ENCODE measurements around the gene SPO11.

The SPO11 gene

DNA sequence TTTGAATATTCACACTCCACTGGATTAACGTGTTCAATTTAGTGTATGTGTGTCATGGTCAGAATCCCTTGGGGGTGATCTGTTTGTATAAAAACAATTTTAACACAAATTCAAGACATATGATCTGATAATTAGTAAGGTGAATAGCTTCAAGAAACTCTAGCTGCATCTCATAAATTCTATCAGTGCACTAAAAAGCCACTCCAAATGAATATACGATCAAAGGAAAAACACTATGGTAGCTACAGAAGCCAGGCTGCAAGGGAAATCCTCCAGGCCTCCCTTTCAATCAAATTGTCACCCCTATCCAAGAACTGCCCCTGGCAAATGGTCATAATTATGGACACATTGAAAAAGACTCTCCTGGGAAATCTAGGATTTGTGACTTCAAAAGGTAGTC lies 12.1 kb downstream of the SPO11 start:
- TF ChIP-seq GATA2 (IDR thresholded peaks at IDR 0.05; ENCODE audit: low read depth, low read length): no peak

DNA sequence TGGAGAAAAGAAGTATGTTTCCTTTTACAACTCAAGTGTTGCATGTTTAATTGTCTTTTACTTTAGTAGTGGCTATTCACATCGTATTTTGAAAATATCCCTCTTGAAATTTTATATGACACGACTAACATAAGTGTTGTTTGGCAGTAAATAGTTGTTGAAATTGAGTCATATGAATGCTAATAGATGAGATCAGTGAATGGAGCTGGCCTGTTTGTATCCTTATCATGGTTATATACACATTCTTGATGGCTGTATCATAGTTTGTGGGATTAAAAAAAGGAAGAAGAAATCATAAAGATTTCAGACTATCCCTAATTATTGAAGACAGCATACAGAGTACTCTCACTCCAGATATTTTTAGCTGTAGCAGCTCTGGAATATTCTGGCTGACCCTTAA lies 13.2 kb downstream of the SPO11 start:
- TF ChIP-seq GATA3 (IDR thresholded peaks at IDR 0.05; ENCODE audit: low read depth, low read length): no peak
- no peak for TF ChIP-seq GATA2 (IDR thresholded peaks at IDR 0.05; ENCODE audit: low read depth, low read length)

GRCh38 chr20:57346477-57346876 lies 16.9 kb downstream of the SPO11 start:
- no peak for TF ChIP-seq GATA2 (IDR thresholded peaks at IDR 0.05; ENCODE audit: low read depth, low read length)
- TF ChIP-seq GATA3 (IDR thresholded peaks at IDR 0.05; ENCODE audit: low read depth, low read length): no peak

DNA sequence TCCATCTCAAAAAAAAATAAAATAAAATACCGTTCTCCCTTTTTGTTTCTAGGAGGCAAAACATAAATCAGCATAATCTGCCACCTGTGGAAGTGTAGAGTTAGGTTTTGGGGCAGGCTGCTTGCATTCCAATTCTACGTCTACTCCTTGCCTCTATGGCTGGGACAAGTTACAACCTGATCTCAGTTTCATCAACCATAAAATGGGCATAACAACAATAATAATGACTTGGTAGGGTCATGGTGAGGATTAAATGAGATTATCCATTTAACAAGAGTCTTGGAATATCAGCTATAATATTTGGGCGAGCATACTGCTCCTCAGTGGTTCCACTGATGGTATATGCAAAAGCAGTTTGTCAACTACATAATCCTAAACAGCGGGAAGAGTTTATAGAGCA lies 17.8 kb downstream of the SPO11 start:
- TF ChIP-seq GATA3 (IDR thresholded peaks at IDR 0.05; ENCODE audit: low read depth, low read length) (no peak), GATA2 (IDR thresholded peaks at IDR 0.05; ENCODE audit: low read depth, low read length) (no peak)

- TF ChIP-seq GATA2 (IDR thresholded peaks at IDR 0.05; ENCODE audit: low read depth, low read length) (no peak), GATA3 (IDR thresholded peaks at IDR 0.05; ENCODE audit: low read depth, low read length) (no peak)
Measured at GRCh38 chr20:57350081-57350710, 20.6 kb downstream of the SPO11 start.

DNA sequence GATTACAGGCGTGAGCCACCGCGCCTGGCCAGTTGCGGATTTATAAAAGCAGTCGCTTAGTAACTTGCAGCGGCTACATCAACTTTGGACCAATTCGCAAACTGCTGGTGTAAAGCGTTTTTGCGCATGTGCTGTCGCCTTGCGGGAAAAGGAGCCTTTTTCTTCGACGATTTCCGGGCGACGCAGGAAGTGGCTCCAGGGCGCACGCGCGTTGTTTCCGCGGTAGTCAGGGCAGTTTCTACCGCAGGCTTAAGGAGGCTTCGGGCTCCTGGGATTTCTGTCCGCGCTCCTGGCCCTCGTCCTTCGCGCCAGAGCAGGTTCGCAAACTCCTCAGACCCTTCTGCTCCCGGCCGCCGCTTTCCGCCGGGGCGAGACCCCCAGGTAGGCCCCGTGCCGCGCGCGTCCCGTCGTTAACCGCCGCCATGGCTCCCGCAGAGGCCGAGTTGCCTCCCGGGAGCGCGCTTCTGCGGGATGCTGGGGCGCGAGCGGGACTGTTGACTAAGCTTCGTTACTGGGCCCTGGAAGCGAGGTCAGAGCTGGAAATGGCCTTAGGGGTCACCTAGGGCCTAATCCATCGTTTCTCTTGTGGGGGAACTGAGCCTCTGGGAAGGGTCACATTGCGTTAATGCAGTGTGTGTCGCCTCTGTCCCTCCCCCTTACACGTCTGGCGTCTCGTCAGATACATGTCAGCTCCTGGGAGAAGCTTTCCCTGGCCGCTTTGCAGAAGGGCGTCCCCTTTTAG lies 21.6 kb downstream of the SPO11 start, which contains the start of gene RAE1:
Gene RAE1 (plus strand): TSS at position 214 of the 742 bp plus-strand sequence. CDS start 2,784 bp downstream, outside the sequence.
- TF ChIP-seq GATA3 (IDR thresholded peaks at IDR 0.05; ENCODE audit: low read depth, low read length) (no peak), GATA2 (IDR thresholded peaks at IDR 0.05; ENCODE audit: low read depth, low read length) (no peak)

DNA sequence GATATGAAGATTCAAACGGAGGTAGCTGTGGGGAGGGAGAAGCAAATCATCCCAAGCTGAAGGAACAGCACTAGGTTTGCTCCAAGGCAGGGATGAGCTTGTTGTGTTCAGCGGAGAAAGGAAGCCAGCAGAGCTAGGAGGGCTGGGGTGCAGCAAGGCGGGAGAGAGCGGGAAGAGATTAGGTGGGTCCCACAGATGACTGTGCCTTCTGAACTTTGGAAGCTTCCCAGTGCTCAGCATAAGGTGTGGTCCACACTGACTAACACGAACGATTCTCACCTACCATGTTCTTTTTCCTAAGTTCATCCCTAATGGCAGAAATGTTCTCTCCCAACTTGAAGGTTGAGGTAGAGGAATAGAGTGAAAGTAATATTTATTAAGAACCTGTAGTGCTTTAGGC lies 22.7 kb downstream of the SPO11 start:
- no peak for TF ChIP-seq GATA2 (IDR thresholded peaks at IDR 0.05; ENCODE audit: low read depth, low read length)
- TF ChIP-seq GATA3 (IDR thresholded peaks at IDR 0.05; ENCODE audit: low read depth, low read length): no peak

DNA sequence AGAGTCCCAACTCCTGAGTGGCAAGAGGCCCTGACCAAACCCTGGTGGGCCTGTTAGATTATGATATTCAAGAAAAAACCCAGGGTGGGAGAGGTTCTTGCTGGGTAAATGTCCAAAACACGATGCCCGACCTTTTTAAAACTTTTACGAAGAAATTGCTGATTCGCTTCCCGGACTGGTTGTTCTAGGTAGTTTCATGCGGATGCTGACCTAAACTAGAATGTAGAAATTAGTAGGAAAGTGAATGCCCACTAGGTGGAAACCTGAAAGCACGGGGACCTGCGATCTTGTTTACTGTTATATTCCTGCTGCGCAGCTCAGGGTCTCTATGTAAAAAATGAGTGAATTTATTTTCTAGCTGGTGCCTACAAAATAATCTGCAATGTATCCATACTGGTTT lies 23.7 kb downstream of the SPO11 start:
- TF ChIP-seq GATA2 (IDR thresholded peaks at IDR 0.05; ENCODE audit: low read depth, low read length) (no peak), GATA3 (IDR thresholded peaks at IDR 0.05; ENCODE audit: low read depth, low read length) (no peak)

- TF ChIP-seq GATA3 (IDR thresholded peaks at IDR 0.05; ENCODE audit: low read depth, low read length): no peak
- TF ChIP-seq GATA2 (IDR thresholded peaks at IDR 0.05; ENCODE audit: low read depth, low read length): no peak
Measured at GRCh38 chr20:57361517-57361916, 31.9 kb downstream of the SPO11 start.

DNA sequence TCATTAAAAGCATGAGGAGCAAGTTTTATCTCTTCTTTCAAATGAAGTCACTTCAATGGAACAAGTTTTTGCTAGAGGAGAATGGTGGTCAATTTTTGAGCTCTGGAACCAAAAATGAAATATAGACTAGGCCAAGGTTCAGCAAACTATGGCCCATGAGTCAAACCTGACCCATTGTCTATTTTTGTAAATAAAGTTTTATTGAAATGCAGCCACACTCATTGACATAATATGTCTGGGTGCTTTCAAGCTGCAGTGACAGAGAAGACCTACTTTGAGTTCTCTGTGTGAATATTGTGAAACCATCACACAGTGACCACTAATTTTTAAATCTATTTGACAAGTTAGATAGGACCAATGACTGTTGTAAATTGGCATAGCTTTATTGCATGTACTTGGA lies 34.8 kb downstream of the SPO11 start:
- TF ChIP-seq GATA3 (IDR thresholded peaks at IDR 0.05; ENCODE audit: low read depth, low read length) (no peak), GATA2 (IDR thresholded peaks at IDR 0.05; ENCODE audit: low read depth, low read length) (no peak)

GRCh38 chr20:57369596-57369995 lies 40.0 kb downstream of the SPO11 start:
- TF ChIP-seq GATA3 (IDR thresholded peaks at IDR 0.05; ENCODE audit: low read depth, low read length) (no peak), GATA2 (IDR thresholded peaks at IDR 0.05; ENCODE audit: low read depth, low read length) (no peak)

GRCh38 chr20:57370316-57370715 lies 40.7 kb downstream of the SPO11 start:
- TF ChIP-seq GATA2 (IDR thresholded peaks at IDR 0.05; ENCODE audit: low read depth, low read length): no peak
- TF ChIP-seq GATA3 (IDR thresholded peaks at IDR 0.05; ENCODE audit: low read depth, low read length): no peak

- no peak for TF ChIP-seq GATA2 (IDR thresholded peaks at IDR 0.05; ENCODE audit: low read depth, low read length)
Measured at GRCh38 chr20:57371363-57371762, 41.8 kb downstream of the SPO11 start.

GRCh38 chr20:57372157-57372556 lies 42.6 kb downstream of the SPO11 start:
- no peak for TF ChIP-seq GATA3 (IDR thresholded peaks at IDR 0.05; ENCODE audit: low read depth, low read length)
- no peak for TF ChIP-seq GATA2 (IDR thresholded peaks at IDR 0.05; ENCODE audit: low read depth, low read length)

GRCh38 chr20:57372581-57373350 lies 43.2 kb downstream of the SPO11 start:
- TF ChIP-seq GATA3 (IDR thresholded peaks at IDR 0.05; ENCODE audit: low read depth, low read length) (no peak), GATA2 (IDR thresholded peaks at IDR 0.05; ENCODE audit: low read depth, low read length) (no peak)
